ENCODE measurements around the gene NLGN1.

Gene NLGN1

DNA sequence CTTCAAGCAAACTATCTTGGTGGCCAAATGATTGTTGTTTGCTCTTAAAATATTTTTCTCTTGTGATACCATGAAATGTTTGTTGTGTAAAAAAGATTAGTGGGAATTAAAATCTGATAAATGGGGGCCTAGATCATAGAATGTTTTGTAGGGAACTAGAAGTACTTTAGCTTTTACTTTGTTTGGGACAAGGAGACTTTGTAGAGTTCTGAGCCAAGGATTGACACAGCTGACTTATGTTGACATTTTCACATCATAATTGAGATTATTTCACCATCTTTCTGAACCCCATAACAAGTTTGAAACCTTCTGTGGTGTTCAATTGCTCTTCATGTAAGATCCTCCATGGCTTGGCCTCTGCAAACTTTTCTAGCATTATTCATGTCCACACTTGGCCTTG lies 235.4 kb downstream of the NLGN1 start:
- no peak for DNase-seq (ENCODE audit: extremely low read depth in 1 of 2, low read depth in 1 of 2)

DNA sequence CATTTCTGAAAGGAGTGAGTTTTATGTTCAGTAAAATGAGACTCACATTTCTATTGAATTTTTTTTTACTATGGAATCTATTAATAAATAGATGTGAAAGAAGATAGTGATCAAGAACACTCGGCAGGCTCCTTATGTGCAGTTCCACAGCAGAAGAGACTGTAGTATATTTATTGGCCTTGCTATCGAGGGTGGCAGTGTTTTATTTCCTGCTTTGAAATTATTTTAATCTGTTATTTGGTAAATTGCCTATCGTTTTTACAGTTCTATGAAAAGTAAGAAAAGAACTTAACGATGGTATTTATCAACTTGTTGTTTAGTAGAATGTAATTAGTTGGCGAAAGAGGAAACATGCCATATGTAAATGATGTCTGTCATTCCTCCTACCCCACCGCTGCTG lies 238.3 kb downstream of the NLGN1 start:
- no peak for DNase-seq (ENCODE audit: extremely low read depth in 1 of 2, low read depth in 1 of 2)

DNA sequence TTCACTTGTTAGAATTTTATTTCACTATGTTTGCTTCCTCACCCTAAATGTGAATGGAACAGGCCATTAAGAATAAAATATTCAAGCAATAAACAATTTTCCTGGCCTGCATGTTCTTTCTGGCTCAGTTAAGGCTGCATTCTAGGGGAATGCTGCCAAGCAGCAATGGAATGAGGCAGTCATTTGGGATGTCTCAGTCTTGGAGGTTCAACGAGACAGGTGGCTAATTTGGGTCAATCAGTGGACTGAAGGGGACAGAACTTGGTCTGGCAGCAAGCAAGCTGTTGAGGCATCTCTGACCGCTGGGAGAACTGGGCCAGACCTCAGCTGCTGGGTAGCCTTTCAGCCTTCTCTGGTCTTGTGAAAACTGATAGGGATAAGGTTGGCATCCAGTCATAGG lies 241.6 kb downstream of the NLGN1 start:
- DNase-seq (ENCODE audit: extremely low read depth in 1 of 2, low read depth in 1 of 2): no peak

GRCh38 chr3:173641696-173642095 lies 244.2 kb downstream of the NLGN1 start:
- DNase-seq (ENCODE audit: extremely low read depth in 1 of 2, low read depth in 1 of 2): no peak

- no peak for DNase-seq (ENCODE audit: extremely low read depth in 1 of 2, low read depth in 1 of 2)
Observed at GRCh38 chr3:173644086-173645082, 246.8 kb downstream of the NLGN1 start.

- DNase-seq (ENCODE audit: extremely low read depth in 1 of 2, low read depth in 1 of 2): no peak
Observed at GRCh38 chr3:173650596-173650995, 253.1 kb downstream of the NLGN1 start.

- no peak for DNase-seq (ENCODE audit: extremely low read depth in 1 of 2, low read depth in 1 of 2)
Observed at GRCh38 chr3:173652093-173652492, 254.5 kb downstream of the NLGN1 start.

- DNase-seq (ENCODE audit: extremely low read depth in 1 of 2, low read depth in 1 of 2): no peak
Observed at GRCh38 chr3:173653781-173654180, 256.2 kb downstream of the NLGN1 start.

DNA sequence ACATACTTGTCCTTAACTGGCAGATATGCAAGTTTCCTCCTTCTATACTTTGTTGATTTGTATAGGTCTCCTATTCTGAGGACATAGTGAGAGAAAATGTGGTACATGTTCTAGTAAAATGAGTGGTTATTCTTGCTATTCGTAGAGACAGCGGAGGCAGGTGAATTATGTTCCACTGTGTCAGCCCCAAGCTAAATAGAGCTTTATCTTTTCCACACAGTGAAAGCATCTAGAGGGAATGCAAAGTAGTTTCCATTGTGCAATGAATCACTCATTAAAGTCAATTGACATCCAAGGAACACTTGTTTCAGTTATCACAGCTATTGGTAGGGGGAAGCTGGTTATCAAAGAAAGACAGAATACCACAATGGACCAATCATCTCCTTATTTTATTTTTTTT lies 262.4 kb downstream of the NLGN1 start:
- DNase-seq (ENCODE audit: extremely low read depth in 1 of 2, low read depth in 1 of 2): no peak

DNA sequence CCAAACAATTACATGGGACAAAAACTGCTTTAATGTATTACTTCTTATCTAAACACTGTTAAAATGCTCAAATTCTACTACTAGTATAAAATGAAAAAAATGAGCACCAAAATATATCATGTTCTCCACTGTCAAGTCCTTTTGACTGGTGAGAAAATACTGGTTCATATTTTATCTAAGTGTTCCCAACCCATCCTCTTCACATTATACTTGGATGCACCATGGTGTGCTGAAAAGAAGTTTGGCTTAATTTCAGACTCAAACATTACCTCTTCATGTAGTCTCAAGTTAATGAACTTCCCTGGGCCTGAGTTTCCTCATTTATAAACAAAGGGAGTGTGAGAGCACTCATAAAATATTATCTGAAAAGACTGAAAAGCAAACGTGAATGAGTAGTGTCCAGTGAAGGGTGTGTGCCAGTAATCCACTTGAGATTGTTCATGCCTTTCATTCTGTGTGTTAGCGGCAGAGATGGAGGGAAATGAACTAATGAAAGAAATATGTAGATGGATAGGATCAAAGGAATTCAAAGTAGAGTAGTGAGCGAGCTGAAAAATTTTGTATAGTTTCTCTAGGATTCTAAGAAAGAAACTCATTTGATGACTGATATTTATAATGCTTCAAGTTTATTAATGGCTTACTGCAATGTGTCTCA lies 263.2 kb downstream of the NLGN1 start:
- DNase-seq (ENCODE audit: extremely low read depth in 1 of 2, low read depth in 1 of 2): no peak

- no peak for DNase-seq (ENCODE audit: extremely low read depth in 1 of 2, low read depth in 1 of 2)
Observed at GRCh38 chr3:173663696-173664111, 266.2 kb downstream of the NLGN1 start.

- no peak for DNase-seq (ENCODE audit: extremely low read depth in 1 of 2, low read depth in 1 of 2)
Observed at GRCh38 chr3:173676094-173676493, 278.6 kb downstream of the NLGN1 start.

- DNase-seq (ENCODE audit: extremely low read depth in 1 of 2, low read depth in 1 of 2): no peak
Observed at GRCh38 chr3:173681188-173681678, 283.7 kb downstream of the NLGN1 start.

DNA sequence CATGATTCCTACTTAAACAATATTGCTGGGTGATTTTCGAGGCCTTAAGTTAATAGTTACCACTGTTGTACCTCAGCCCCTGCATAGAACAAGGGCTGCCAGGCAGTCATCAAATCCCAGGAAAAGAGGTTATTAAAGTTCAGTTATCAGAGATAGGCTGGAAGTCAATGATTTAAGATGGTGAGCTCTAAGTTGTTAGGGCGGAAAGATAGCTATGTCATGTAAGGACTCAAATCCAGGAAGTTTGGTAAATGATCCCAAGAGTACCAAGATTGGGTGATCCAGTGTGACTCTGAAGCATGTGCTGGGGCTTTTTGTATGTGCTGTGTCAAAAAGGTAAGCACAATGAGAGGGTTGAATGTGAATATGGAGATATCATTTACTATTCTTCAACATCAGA lies 287.9 kb downstream of the NLGN1 start:
- DNase-seq (ENCODE audit: extremely low read depth in 1 of 2, low read depth in 1 of 2): no peak

DNA sequence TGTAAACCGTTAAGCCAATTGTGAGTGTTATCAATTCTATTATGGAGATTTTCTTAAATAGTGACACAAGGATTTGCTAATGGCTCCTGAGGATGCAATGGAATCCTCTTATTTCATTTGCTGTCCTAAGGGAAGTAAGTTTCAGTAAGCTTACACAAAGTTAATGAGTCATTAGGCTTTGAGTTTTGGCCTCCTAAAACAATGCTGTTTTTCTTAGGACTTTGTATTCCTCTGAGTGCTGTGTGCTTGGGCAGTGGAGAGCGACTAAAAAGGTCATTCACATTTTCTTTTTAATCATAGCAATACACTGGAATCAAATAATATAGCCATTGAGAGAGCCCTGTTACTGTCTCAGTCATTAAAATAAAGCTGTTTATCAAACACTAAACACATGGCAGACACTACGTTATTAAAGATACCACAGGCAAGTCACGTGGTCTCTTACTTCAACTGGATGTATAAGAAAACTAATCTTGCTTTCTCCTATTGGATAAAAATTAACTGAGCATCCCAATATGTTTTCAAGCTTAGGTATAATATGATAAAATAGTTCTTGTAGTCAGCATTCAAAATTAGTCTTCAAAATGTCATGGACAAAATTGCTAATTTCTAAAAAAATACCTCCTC lies 290.8 kb downstream of the NLGN1 start:
- no peak for DNase-seq (ENCODE audit: extremely low read depth in 1 of 2, low read depth in 1 of 2)

DNA sequence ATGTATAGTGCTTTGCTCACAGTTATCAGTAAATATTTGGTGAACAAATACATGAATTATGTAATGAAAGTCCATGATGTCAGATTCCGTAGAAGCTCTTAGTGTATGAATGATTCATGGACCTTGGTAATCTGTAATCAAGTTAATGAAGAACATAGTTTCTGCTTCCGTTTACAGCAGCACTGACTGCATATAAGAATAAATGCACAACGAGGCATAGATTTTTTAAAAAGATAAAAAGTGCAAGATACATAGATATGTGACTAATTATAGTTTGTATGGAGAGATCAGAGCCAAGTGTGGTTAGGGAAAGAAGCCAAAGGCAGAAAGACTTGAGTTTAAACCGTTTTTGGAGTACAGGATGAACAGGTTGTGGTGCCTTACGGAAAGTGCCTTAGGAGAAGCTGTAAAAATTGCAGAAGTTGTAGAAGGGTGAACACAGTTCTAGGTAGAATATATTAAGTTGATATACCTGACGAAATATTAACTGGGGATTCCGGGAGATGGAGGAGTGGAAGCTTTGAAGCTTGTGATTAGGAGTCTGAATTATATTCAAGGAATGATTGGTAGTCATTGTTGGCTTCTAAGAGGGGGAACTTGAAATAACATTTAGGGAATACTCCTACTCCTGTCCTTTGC lies 293.1 kb downstream of the NLGN1 start:
- no peak for DNase-seq (ENCODE audit: extremely low read depth in 1 of 2, low read depth in 1 of 2)

DNA sequence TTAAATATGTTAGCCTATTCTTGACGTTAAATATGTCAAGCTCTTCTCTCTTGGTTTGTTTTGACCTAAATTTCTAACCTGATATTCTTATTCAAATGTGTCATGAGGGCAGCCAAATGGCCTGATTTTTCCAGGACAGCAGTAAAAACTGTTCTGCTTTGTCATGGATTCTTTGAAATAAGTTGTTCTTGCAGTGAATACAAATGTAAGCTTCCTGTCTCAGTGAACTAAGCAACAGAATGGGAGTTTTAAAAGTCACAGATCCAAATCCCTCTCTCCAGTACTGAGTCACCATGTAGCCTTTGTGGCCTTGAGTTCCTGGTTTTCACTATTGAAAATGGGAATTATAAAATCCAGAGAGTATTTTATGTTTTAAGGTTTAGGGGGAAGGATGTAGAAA lies 301.8 kb downstream of the NLGN1 start:
- DNase-seq (ENCODE audit: extremely low read depth in 1 of 2, low read depth in 1 of 2): no peak

- DNase-seq (ENCODE audit: extremely low read depth in 1 of 2, low read depth in 1 of 2): no peak
Observed at GRCh38 chr3:173700336-173700735, 302.8 kb downstream of the NLGN1 start.

GRCh38 chr3:173702561-173702960 lies 305.0 kb downstream of the NLGN1 start:
- DNase-seq (ENCODE audit: extremely low read depth in 1 of 2, low read depth in 1 of 2): no peak

DNA sequence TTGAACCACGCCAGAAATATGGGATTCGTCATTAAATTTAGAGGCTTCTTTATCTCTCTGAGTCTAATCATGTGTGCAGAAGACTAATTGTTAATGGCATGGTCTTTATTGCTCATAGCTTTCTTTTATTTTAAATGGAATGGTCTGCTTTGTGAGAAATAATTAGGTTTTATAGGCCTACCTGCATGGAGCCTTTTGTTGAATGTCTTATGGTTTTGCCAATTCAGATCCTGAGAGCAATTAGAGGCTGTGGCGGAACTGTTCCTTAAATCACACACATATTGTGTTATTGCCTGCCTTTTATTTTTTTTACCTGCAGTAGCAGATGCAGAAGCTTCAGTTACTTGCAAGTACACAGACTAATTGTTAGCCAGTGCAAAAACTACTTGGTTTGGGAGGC lies 306.2 kb downstream of the NLGN1 start:
- DNase-seq (ENCODE audit: extremely low read depth in 1 of 2, low read depth in 1 of 2): no peak

- DNase-seq (ENCODE audit: extremely low read depth in 1 of 2, low read depth in 1 of 2): no peak
Observed at GRCh38 chr3:173706630-173707029, 309.1 kb downstream of the NLGN1 start.

Data from stimulated activated CD8-positive, alpha-beta memory T cell treated with anti-CD3 and anti-CD28 coated beads, Interleukin-7, amount 100 ng/mL, for 48 hours (primary cell).